Measurements from ENCODE around the gene NET1.

Gene NET1

DNA sequence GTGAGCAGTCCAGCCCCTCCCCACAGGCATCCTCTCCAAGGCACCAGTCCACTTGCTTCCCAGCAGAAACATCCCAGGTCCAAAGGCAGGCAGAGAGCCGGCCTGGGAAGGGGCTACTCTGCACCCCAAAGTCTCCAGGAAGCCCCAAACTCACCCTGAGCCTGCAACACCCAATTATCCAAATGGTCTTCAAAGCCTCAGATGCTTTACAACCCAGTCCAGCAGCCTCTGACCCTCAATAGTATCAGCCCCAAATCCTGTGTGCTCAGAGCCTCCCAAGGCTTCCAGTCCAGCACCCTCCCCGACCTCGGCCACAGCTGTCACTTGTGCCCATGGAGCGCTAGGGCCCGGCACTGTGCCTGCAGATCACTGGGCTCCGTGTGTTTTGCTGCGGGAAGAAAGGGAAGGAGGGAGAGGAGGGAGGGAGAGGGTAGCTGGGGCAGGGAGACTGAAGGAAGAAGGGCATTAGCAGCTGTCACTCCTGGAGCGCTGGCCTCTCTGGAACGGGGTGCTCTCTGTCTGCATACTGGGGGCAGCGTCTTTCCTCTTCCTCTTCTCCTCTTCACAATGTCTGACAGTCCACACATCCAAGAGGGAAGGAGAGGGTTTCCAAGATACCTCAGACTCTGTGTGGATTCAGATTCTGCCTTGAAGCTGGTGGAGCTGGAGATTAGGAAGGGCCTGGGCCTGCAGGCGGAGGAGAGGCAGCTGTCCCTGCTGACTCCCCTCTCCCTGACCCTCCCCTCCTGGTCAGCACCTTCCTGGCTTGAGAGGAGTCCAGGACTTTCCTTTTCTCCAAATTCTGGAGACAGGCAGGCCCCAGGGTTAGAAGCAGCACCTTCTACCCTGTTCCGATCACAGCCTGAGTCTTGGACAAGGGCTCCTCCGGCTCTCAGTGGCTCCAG is 73.8 kb downstream of the NET1 start:
- DNase-seq: no peak

DNA sequence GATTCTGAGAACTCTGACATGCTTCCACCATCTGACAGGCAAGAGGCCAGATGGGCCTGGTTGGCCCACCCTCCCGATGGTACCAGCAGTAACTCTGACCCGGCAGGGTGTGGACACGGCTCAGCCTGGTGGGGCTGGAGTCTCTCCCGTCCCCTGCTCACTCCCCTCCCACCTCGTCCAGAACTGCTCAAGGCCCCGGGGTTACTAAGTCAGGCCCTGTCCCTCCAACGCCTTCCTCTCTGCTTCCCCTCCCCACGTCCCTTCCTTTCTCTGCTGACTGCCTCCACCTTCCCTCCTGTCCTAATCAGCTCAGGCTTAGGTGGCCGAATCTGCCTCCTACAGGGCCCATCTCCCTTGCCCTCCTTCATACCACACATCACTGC is 74.5 kb downstream of the NET1 start:
- DNase-seq: no peak

DNA sequence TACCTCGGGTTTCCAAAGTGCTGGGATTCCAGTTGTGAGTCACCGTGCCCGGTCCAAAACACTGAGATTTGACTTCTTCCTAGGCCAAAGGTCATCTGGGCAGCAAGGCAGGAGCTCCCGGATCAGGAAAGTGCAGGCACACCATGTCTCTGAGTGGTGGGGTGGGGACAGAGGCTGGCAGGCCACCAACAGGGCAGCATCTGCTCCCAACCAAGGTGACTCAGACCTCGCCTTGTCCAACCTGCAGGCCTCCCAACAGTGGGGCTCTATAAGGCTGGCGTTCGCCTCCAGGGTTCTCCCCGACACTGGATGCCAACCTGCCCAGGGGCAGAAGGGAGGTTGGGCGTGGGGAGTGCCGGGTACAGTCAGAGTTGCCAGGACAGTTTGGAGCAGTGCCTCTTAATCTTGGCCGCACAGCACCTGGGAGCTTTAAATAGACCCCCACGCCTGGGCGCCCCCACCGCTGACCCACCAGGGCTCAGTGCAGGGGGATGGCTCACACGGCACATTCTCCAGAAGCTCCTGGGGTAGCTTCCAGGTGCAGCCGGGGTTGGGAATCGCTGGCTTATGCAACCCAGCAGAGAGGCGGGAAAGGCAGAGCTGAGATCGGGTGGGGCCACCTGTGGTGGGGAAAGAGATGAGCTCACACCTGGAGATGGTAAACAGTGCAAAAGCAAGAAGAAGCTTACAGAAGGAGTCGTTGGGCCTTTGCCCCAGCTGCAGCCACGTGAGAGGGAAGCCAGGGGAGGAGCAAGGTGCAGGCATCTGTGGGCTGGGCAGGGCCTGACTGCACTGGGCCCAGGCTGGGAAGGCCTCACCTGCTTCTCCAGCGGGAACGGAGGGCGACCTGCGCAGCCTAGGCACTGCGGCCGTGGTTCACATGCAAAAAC is 76.2 kb downstream of the NET1 start:
- no peak for DNase-seq

DNA sequence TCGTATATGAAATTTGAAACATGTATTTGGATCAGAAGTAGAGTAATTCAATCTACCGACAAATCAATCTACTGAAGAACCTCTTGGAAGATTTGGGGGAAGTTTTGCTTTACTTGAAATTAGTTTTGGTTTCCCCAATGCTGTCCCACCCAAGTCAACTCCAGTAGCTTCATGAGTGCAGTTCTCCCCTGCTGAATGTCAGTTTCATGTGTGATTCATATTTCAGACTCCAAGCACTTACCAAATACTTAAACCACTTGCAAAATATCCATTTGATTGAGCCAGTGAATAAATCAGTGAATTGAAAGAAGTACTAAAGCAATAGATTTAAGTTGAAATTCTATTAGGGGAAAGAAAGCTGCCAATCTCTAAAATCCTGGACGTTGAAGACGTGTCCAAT is 77.7 kb downstream of the NET1 start:
- DNase-seq: no peak

DNA sequence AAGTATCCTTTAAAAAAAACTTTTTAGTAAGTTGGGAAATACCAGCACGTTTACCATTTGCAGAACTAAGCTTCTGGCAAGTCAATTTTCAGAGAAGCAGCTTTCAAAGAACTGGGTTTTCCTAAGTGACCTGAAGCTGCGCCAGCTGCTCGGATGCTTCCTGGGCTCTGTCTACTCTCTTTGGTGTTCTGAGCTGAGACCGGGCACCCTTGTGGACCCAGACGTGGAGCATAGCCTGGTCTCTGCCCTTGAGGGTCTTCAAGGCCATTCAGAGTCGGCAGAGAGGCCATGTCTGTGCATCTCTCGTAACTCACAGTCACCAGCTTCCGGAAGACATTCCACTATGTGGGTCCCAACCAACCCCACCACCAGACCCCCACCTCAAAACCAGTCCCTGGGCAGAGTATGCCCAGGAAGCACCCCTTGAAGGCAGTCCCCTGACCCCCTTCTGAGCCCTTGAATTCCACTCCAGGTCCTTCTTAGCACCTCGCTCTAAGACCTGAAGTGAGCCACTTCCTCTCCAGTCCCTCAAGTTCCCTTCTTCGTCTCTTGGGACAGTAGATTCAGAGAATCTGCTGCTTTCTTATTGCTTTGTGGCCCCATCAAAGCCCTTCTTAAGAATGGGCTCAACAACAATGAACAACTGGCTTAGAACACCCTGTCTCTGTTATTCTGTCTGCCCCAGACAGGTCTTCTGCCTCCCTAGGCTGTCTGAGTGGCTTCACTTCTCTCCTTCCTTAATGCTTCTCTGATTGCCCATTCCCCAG is 78.5 kb downstream of the NET1 start:
- DNase-seq: no peak

DNA sequence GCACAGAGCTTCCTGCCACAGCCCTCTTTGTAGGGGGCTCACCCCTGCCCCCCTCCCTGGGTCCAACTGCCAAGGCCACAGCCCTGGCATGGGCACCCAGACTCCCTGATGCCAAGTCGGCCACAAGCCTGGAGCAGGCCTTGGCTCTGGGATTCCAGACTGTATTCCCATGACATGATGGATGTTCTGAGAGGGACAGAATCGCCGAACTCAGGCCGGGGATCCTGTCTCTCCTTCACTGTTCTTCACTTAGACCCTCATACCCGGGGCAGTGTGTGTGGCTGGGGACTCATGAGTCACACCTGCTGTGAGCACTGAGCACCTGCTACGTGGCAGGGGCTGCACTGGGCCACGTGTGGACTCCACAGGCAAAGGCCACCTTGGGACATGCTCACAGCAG is 79.1 kb downstream of the NET1 start:
- no peak for DNase-seq

DNA sequence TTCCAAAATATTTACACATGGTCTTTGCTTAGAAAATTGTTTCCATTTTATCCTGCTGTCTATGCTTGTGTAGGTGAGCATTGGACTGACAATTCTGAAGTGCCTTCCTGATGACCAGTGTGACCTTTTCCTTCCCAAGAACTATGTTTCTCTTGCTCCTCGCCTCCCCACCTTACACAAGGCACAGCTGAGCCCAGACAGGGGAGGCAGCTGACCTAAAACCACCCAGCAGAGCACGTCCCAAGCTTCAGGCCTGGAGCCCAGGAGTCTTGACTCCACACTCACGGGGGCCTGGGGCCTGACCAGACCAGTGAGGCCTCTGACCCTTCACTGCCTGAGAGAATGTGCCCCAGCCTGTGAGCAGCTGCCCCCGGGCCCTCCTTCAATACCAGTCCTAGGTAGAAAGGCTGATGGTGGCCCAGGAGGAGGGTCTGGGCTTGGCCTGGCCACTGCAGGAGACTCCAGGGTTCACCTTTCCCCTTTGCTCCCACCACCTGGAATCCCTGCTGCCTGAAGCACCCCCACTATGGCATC is 80.0 kb downstream of the NET1 start:
- DNase-seq: no peak

DNA sequence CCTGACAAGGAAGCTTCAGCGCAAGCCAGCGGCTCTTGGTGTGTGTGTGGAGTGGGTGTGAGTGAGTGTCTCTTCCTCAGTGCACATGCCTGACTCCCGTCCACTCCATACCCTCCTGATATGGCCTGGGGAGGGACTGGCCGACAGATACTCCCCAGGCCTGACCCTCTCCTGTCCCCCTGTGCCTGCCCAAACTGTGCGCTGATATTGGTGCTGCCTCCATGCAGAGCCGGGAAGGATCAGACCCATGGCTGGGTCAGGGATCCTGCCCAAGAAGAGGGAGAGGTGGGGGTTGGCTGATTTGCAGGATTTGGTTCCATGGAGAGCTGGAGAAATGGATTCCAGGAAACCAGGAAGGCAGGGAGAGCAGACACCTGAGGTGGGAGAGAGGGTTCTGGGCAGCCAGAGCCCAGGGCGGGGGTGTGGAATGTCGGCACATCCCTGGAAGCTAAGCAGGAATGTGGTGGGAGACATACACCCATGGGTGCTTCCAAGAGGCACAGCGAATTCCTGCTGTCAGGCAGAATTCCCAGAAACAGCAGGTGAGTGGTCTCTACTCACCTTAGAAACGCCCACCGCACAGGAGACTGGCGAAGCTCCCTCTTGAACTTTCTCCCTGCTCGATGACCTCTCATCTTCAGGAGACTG is 80.7 kb downstream of the NET1 start:
- DNase-seq: no peak

DNA sequence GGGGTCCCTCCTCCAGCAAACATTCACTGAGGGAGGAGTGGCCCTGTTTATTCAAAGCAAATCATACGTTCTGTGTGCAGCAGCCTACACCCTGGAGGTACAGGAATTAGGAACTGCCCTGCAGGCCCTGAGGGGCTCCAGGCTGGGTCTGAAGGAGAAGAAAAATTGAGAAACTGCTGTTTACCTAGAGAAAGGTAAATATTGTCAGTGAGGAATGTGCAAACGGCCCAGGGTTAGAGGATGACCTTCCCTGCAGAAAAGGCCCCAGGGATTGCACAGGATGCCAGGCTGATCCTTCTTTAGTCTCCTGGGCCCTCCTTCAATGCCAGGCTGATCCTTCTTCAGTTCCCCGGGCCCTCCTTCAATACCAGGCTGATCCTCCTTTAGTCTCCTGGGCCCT is 81.3 kb downstream of the NET1 start:
- no peak for DNase-seq

DNA sequence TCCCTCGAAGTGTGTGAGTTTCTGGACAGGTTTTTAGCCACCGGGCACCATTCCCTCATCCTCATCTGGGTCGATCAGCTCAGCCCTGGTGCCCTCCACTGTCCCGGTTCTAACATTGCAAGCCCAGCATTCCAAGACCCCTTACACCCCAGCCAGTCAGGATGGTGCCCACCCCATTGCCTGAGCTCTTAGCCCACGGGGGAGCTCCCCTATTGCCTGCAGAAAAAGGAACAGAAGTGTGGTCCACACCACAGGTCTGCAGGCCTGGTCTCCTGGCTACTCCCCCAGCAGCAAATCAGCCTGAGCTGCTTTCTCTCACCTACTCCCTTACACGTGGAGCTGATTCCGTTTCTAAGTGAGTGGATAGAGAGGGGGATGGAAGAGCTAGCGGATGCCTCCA is 82.3 kb downstream of the NET1 start:
- no peak for DNase-seq

DNA sequence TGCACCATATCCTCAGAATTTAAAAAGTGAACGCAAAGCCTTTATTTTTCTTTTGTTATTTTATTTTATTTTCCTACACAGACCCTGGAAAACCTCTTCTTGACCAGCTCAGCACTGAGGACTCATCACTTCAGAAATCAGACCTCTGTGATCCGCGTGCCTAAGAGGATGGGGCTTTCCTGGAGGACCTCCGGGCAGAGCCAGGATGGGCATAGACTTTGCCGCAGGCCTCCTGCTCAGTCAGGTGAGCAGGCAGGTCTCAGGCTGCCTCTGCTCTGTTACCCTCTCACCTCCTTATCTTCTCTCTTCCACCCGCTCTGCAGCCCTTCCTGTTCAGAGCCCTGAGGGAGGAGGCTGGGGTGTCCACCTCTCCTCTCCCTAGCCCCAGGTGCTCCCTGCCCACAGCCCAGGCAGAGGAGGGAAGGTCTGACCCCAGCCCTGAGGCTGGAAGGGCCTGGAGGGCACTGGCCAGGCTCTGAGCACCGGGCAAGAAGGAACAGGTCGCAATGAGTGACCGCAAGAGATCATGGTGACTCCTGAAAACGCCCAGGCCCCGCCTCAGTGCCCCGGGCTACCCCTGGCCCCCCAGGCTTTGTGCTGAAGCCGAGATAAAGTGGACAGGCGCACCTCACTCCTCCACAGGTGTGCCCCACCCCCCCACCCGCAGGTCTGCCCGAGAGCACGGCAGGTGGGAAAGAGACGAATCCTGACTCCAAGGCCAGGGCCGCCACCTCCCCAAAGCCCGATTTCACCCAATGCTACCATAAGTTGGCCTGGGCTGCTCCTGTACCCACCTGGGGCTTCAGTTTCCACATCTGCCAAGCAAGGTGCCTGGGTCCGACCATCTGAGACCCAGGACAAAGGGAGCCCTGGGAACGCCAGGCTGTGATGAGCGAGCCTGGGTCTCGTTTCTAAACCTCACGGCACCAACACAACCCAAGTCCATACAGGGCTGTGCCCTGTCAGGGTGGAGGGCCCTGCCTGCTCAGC is 84.2 kb downstream of the NET1 start:
- DNase-seq: no peak

DNA sequence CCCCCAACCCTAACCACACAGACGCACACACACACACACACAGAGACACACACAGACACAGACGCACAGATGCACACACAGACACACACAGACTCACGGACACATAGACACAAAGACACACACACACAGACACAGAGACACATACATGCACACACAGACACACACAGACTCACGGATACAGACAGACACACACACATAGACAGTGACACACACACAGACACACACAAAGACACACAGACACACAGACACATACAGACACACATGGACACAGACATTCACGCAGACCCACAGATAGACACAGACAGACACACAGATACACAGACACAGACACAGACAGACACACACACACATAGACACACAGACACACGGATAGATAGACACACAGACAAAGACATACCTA is 84.9 kb downstream of the NET1 start:
- no peak for DNase-seq

DNA sequence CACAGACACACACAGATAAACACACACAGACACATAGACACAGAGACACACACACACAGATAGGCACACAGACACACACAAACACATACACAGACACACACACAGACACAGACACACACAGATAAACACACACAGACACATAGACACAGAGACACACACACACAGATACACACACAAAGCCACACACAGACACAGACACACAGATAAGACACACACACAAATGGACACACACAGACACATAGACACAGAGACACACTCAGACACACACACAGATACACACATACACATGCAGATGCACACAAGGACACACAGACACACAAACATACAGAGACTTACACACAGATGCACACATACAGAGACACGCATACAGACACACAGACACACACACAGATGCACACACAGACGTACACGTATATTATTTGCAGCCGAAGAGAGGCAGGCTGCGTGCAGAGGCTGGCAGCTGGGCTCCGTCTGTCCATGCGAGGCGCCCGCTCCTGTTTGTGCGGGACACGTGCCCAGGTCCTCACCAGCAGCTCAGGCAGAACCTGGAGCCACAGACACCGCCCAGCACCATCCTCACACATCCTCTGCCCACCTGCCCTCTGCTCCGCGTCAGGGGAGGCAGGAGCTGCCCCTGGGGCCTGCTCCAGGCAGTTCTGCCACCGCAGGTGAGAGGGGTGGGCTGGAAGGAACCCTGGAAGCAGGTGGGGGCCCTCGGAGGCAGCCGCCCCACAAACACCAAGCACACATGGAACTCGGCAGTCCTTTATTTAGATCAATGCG is 85.8 kb downstream of the NET1 start:
- DNase-seq: no peak

DNA sequence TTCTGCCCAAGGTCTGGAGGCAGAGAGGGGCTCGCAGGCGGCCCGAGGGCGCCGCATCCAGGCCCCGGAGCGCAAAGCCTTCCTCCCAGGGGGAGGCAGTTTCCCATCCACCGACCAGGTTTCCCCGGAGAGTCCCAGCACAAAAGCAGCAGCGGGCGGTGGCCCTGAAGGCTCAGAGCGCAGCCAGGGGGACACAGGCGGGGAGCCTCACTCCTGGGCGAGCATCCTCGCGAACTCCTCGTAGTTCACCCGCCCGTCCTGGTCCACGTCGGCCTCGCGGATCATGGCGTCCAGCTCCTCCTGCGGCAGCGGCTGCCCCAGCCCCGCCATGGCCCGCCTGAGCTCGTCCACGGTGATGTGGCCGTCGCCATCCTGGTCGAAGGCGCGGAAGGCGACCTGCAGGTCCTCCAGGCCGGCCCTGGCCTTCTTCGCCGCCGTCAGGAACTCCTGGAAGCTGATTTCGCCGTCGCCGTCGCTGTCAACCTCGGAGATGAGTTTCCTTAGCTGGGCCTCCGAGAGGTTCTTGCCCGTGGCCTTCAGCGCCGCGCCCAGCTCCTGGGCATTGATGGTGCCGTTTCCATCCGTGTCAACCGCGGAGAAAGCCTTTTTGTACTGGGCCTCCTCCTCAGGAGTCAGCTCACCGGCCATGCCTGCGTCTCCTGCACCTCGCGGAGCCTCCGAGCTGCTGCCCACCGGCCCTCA is 86.6 kb downstream of the NET1 start:
- DNase-seq: no peak

DNA sequence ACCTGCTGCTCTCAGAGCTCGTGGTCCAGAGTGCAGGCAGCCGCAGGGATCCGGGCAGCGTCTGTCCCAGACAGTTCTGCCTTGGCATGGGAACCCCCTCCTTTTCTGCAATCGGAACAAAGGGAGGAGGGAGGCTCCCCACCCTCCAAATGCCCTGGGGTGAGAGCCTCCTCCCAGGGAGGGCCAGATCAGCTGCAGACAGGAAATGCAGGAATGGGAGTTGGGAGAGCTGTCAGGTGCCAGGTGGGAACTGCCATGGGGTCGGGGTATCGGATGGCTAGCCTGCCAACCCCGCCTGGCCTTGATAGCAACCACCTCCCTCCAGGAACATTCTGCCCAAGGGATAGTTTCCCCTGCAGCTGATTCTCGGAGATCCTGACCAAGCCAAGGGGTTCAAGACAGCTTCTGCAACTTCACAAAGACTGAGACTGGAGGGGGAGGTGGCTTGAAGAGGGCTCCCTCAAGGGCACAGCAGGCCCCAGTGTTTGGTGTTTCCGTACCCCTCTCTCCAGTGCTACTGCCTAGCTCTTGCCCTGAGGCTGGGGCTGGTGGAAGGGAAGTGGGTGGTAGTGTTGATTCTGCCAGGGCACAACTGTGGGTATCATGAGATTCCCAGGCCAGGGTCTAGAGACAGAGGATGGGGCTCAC is 87.3 kb downstream of the NET1 start, which contains the start of gene CALML5:
TSS of gene CALML5 (minus strand) at position 78 of the 648 bp plus-strand sequence. CDS start 132 bp downstream, outside the sequence.
- DNase-seq: no peak

DNA sequence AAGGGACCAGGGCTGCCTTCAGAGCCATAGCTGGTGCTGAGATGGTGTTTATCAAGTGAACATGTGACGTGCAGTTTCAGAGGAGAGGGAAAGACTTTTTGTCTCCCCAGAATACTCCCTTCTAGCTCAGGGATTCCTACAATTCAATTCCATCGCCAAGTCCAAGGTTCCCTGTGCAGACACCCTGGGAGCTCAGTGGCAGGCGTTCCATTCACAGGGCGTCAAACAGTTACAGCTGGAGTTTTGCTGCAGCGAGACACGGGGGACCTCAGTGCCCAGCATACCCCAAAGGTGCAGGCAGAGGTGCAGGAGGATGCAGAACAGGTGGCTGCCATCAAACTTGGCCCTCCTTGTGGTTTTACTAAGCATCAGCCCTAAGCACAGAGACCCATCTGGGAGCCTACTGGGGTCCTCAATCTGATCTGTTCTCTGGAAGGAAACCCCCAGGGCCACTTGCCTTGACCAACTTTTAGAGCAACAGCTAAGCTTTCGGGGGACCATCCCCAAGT is 87.9 kb downstream of the NET1 start:
- DNase-seq: no peak

DNA sequence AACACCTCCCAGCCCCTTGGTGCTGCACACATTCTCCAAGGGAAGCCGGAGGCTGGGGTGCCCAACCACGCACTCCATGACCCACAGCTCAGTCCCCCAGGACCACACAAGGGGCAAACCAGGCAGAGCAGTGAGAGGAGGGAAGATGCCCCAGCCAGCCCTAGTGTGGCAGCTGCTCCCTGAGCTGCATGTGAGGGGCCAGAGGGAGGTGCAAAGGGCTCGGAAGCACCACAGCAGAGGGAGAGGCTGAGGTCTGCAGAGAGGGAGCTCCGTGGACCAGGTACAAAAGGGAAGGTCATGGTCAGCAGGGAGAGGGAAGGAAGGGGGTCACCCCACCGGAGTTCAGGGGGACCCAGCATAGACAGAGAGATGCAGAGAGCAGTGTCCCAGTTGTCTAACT is 88.6 kb downstream of the NET1 start:
- no peak for DNase-seq

DNA sequence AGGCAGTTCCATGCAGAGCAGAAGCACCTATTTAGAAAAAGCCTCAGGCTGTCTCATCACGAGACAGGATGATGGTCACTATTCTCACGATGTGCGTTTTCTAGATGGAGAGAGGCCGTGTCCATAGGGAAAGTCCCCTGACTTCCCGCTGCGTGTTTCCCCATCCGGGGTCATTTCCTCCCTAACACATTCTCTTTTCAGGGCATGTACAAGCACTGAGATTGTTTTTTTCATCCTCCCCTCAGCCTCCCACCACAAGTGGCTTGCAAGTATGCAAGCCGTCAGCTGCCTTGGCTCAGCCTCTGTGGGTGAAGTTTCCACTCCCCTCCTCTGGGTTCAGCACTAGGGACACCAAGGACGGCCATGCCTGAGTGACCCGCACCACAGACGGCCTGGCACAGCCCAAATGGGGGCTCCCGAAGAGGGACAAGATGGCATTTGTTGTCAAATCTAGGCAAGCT is 89.7 kb downstream of the NET1 start:
- DNase-seq: no peak
